ENCODE data around the gene OR52R1.
"Not testable (repeated sequence)": the region's sequence is repeated elsewhere in the genome, so short reads cannot be mapped to it uniquely, and the experiment has no call there.

Gene OR52R1

GRCh38 chr11:4804280-4804679, at the start of gene OR52R1:
TSS of gene OR52R1 (minus strand) at chr11:4804380. CDS start at chr11:4804380, 0 bp downstream.
- DNase-seq = no peak

GRCh38 chr11:4851033-4851432, 46.9 kb upstream of the OR52R1 start:
- no peak for DNase-seq

- no peak for DNase-seq
Measured at GRCh38 chr11:4848908-4849532, 44.8 kb upstream of the OR52R1 start, which contains the start of gene OR51S1. TSS of gene OR51S1 (minus strand) at chr11:4849208. CDS start at chr11:4849208, 0 bp downstream.

GRCh38 chr11:4839851-4840549, 35.8 kb upstream of the OR52R1 start:
- DNase-seq = peak; percentile 55

GRCh38 chr11:4830909-4831308, 26.7 kb upstream of the OR52R1 start:
- DNase-seq = no peak

- peak; percentile 43 for DNase-seq
Measured at GRCh38 chr11:4830346-4830745, 26.2 kb upstream of the OR52R1 start.

- peak; percentile 65 for DNase-seq
Measured at GRCh38 chr11:4826425-4826824, 22.2 kb upstream of the OR52R1 start.

- no peak for DNase-seq
Measured at GRCh38 chr11:4825132-4825531, 21.0 kb upstream of the OR52R1 start.

- DNase-seq = no peak
Measured at GRCh38 chr11:4821021-4821420, 16.8 kb upstream of the OR52R1 start, which contains the start of gene OR51F2. TSS of gene OR51F2 (plus strand) at chr11:4821321. CDS start at chr11:4821422, 101 bp downstream.

- no peak for DNase-seq
Measured at GRCh38 chr11:4809246-4809645, 5.1 kb upstream of the OR52R1 start.

GRCh38 chr11:4808476-4808875, 4.3 kb upstream of the OR52R1 start:
- no peak for DNase-seq

GRCh38 chr11:4801316-4801715, 2.9 kb downstream of the OR52R1 start:
- DNase-seq = not testable (repeated sequence)

- no peak for DNase-seq
Measured at GRCh38 chr11:4798427-4799183, 5.6 kb downstream of the OR52R1 start.

GRCh38 chr11:4797206-4797605, 7.0 kb downstream of the OR52R1 start:
- DNase-seq = no peak

GRCh38 chr11:4782454-4782853, 21.7 kb downstream of the OR52R1 start:
- DNase-seq = no peak

- no peak for DNase-seq
Measured at GRCh38 chr11:4769838-4770237, 34.3 kb downstream of the OR52R1 start, which contains the start of gene OR51F1. TSS of gene OR51F1 (minus strand) at chr11:4769938. CDS start at chr11:4769938, 0 bp downstream.

- DNase-seq = no peak
Measured at GRCh38 chr11:4768094-4768493, 36.1 kb downstream of the OR52R1 start.

- no peak for DNase-seq
Measured at GRCh38 chr11:4766420-4767043, 37.6 kb downstream of the OR52R1 start.

- no peak for DNase-seq
Measured at GRCh38 chr11:4763096-4763495, 41.1 kb downstream of the OR52R1 start.

All from DMS53 (cell line).